ENCODE measurements around the gene BCORL1. TPM values are rescaled to one million over a fixed set of nuclear protein-coding genes. Genes with fewer than 3 reads are reported as not detected.

Gene BCORL1, protein sequence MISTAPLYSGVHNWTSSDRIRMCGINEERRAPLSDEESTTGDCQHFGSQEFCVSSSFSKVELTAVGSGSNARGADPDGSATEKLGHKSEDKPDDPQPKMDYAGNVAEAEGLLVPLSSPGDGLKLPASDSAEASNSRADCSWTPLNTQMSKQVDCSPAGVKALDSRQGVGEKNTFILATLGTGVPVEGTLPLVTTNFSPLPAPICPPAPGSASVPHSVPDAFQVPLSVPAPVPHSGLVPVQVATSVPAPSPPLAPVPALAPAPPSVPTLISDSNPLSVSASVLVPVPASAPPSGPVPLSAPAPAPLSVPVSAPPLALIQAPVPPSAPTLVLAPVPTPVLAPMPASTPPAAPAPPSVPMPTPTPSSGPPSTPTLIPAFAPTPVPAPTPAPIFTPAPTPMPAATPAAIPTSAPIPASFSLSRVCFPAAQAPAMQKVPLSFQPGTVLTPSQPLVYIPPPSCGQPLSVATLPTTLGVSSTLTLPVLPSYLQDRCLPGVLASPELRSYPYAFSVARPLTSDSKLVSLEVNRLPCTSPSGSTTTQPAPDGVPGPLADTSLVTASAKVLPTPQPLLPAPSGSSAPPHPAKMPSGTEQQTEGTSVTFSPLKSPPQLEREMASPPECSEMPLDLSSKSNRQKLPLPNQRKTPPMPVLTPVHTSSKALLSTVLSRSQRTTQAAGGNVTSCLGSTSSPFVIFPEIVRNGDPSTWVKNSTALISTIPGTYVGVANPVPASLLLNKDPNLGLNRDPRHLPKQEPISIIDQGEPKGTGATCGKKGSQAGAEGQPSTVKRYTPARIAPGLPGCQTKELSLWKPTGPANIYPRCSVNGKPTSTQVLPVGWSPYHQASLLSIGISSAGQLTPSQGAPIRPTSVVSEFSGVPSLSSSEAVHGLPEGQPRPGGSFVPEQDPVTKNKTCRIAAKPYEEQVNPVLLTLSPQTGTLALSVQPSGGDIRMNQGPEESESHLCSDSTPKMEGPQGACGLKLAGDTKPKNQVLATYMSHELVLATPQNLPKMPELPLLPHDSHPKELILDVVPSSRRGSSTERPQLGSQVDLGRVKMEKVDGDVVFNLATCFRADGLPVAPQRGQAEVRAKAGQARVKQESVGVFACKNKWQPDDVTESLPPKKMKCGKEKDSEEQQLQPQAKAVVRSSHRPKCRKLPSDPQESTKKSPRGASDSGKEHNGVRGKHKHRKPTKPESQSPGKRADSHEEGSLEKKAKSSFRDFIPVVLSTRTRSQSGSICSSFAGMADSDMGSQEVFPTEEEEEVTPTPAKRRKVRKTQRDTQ (N-terminal part only)
- total RNA-seq: 1.1 and 1.4 TPM in 2 replicates

DNA sequence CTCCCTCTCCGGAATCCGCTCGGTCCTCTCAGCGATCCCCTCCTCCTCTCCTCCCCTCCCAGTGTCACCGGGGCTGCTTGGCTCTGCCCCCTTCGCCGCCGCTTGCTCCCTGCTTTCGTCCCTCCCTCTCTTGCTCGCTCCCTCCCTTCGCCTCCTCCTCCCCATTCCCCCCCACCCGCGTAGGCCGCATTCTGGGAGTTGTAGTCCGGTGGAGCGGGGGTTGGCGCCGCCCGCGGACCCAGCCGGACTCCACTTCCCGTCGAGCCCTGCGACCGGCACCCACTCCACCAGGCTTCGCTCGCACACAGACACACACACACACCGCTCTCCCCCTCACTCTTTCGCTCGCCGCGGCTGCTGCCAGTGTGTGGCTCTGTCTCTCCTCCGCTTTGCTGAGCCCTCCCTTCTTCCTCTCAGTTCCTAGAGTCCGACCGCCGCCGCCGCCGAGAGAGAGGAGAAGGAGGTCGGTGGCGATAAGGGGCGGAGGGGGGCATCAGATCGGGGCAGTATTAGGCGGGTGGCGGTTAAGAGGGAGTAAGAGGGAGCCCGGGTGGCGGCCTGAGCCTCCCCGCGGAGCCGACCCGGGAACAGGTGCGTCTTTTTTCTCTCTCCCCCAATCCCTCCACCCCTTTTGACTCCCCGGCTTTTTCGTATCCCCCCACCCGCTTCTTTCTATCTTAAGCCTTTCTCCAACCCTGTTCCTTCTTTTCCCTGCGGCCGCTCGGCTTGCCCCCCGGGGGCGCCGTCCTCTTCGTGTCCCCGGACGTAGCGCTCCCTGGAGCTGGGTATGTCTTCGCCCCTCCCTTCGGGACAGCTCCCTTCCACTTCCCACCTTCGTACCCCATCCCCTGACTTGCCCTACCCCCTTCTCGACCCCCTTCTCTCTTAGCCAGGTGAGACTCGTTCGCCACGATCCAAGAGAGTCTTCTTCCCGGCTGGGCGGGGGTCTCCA lies at the start of gene BCORL1:
BCORL1 (plus strand) TSS at position 336 of the 952 bp plus-strand sequence. CDS start 22,597 bp downstream, outside the sequence.
- TF ChIP-seq, protein P1, sequence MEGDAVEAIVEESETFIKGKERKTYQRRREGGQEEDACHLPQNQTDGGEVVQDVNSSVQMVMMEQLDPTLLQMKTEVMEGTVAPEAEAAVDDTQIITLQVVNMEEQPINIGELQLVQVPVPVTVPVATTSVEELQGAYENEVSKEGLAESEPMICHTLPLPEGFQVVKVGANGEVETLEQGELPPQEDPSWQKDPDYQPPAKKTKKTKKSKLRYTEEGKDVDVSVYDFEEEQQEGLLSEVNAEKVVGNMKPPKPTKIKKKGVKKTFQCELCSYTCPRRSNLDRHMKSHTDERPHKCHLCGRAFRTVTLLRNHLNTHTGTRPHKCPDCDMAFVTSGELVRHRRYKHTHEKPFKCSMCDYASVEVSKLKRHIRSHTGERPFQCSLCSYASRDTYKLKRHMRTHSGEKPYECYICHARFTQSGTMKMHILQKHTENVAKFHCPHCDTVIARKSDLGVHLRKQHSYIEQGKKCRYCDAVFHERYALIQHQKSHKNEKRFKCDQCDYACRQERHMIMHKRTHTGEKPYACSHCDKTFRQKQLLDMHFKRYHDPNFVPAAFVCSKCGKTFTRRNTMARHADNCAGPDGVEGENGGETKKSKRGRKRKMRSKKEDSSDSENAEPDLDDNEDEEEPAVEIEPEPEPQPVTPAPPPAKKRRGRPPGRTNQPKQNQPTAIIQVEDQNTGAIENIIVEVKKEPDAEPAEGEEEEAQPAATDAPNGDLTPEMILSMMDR (IDR thresholded peaks at IDR 0.05; ENCODE audit: insufficient read depth, low read length, severe bottlenecking): no peak
- Histone ChIP-seq H3K4me3 (ENCODE audit: low read depth, low read length) (no peak within 1 kb of the TSS), H3K27me3 (ENCODE audit: control insufficient read depth, insufficient read depth, low read length) (no peaks in the 10 kb centered on the region), H3K36me3 (ENCODE audit: control insufficient read depth, insufficient read depth, low read length) (no peaks in the 10 kb centered on the region)
- FAIRE-seq (no peak), DNase-seq (ENCODE audit: low read depth) (peak; percentile 74)

DNA sequence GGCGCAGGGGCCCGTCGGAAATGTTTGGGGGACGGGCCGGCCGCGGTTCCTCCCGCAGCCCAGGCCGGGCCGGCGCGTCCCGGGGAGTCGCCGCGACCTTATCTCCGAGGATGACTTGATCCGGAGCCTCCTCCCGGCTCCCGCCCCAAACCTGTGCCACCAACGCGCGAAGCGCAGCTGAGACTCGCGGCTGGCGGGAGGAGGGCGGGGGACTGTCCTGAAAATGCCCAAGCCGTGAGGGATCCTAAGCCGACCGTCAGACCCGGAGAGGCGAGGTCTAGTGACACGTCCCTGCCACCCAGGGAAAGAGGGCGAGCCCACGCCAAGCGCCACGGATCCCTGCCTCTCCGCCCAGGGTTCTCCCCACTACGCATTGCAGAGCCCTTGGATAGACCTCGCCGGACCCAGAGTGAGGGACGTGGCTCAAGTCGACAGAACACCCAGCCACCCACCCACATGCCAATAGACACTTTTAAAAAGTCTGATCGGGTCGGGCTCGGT lies 49.6 kb upstream of the BCORL1 start:
- FAIRE-seq (no peak), DNase-seq (ENCODE audit: low read depth) (no peak)
- Histone ChIP-seq H3K27me3 (ENCODE audit: control insufficient read depth, insufficient read depth, low read length) (no peaks in the 10 kb centered on the region), H3K36me3 (ENCODE audit: control insufficient read depth, insufficient read depth, low read length) (no peaks in the 10 kb centered on the region), H3K4me3 (ENCODE audit: low read depth, low read length) (peak overlapping the region; percentile 21)
- TF ChIP-seq, protein P1 (IDR thresholded peaks at IDR 0.05; ENCODE audit: insufficient read depth, low read length, severe bottlenecking): no peak

DNA sequence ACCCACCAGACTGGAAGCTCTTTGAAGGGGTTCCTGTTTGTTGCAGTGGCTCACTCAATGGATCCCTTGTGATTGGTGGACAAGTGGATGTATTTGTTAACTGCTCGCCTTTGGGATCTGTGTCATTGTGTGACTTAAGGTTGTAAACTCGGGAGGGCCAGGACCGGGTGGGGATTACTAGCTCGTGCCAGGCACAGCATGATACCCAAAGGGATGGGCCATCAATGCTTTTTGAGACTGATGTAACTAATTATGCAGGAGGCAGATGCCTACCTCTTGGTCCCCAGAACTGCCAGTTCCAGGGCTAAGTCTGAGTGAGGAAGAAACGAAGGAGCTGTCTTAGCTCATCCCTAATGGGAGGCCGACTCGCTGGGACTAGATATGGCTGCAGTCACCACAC lies 48.7 kb upstream of the BCORL1 start:
- no peaks in the 10 kb centered on the region for H3K36me3 ChIP-seq (ENCODE audit: control insufficient read depth, insufficient read depth, low read length)
- FAIRE-seq: no peak
- no peak overlapping the region for H3K4me3 ChIP-seq (ENCODE audit: low read depth, low read length)
- DNase-seq (ENCODE audit: low read depth): no peak
- no peaks in the 10 kb centered on the region for H3K27me3 ChIP-seq (ENCODE audit: control insufficient read depth, insufficient read depth, low read length)
- TF ChIP-seq, protein P1 (IDR thresholded peaks at IDR 0.05; ENCODE audit: insufficient read depth, low read length, severe bottlenecking): no peak

DNA sequence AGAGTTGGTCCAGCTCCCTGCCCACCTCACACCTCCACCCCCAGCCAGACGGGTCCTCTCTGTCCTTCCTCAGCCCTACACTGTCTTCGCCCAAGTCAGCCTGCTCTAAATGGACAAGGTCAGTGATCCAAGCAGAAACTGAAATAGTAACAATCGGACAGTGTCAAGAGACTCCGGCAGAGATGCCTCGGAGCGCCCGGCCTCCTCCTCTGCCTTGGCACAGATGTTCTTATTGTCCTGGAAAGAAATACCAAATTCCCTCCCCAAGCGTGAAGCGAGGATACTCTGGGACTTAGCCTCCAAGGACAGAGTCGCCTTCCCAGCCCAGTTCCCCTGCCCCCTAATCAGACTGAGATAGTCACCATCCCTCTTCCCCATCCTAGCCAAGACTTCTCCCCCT lies 48.0 kb upstream of the BCORL1 start:
- TF ChIP-seq, protein P1 (IDR thresholded peaks at IDR 0.05; ENCODE audit: insufficient read depth, low read length, severe bottlenecking): no peak
- FAIRE-seq (no peak), DNase-seq (ENCODE audit: low read depth) (no peak)

More for the DNA sequence above, 48.0 kb upstream of the BCORL1 start:
- no peaks in the 10 kb centered on the region for H3K36me3 ChIP-seq (ENCODE audit: control insufficient read depth, insufficient read depth, low read length)
- H3K27me3 ChIP-seq (ENCODE audit: control insufficient read depth, insufficient read depth, low read length): no peaks in the 10 kb centered on the region
- no peak overlapping the region for H3K4me3 ChIP-seq (ENCODE audit: low read depth, low read length)

All from bronchial epithelial cell (primary cell).